Endometrium (tissue), 2 donors: ENCODE results near the gene MAP4.

Experiments used
- FAIRE-seq: peaks from 2 replicates; lab custom pipeline; 2012; peaks lifted over from hg19 to GRCh38; lab: Jason Lieb, UNC
- donor health status: control.
- donor health status: control.

MAP4 gene

GRCh38 chr3:47971081-47971480 is 45.1 kb downstream of the MAP4 start:
- FAIRE-seq: no peak

- FAIRE-seq: no peak
These were observed 51.5 kb downstream of the MAP4 start for GRCh38 chr3:47964740-47965139.

GRCh38 chr3:47961815-47962606 is 54.2 kb downstream of the MAP4 start:
- no peak for FAIRE-seq

GRCh38 chr3:47961036-47961435 is 55.2 kb downstream of the MAP4 start:
- FAIRE-seq: no peak

- no peak for FAIRE-seq
These were observed 59.7 kb downstream of the MAP4 start for GRCh38 chr3:47956521-47956920.

GRCh38 chr3:47954567-47954966 is 61.6 kb downstream of the MAP4 start:
- no peak for FAIRE-seq

- no peak for FAIRE-seq
These were observed 65.6 kb downstream of the MAP4 start for GRCh38 chr3:47950453-47951169.

GRCh38 chr3:47949979-47950378 is 66.2 kb downstream of the MAP4 start:
- no peak for FAIRE-seq

- FAIRE-seq: no peak
These were observed 76.0 kb downstream of the MAP4 start for GRCh38 chr3:47940232-47940631.

GRCh38 chr3:47932421-47932820 is 83.8 kb downstream of the MAP4 start:
- FAIRE-seq: no peak

GRCh38 chr3:47930979-47931378 is 85.2 kb downstream of the MAP4 start:
- no peak for FAIRE-seq

GRCh38 chr3:47916696-47917095 is 99.5 kb downstream of the MAP4 start:
- no peak for FAIRE-seq

GRCh38 chr3:47916201-47916600 is 100.0 kb downstream of the MAP4 start:
- FAIRE-seq: no peak

GRCh38 chr3:47912006-47912504 is 104.2 kb downstream of the MAP4 start:
- FAIRE-seq: no peak

GRCh38 chr3:47910777-47911440 is 105.3 kb downstream of the MAP4 start:
- no peak for FAIRE-seq

- no peak for FAIRE-seq
These were observed 106.0 kb downstream of the MAP4 start for GRCh38 chr3:47910233-47910632.

GRCh38 chr3:47909607-47910006 is 106.6 kb downstream of the MAP4 start:
- FAIRE-seq: no peak

- FAIRE-seq: no peak
These were observed 107.5 kb downstream of the MAP4 start for GRCh38 chr3:47908744-47909143.

GRCh38 chr3:47907784-47908183 is 108.4 kb downstream of the MAP4 start:
- no peak for FAIRE-seq

- FAIRE-seq: no peak
These were observed 113.5 kb downstream of the MAP4 start for GRCh38 chr3:47902746-47903145.

- FAIRE-seq: no peak
These were observed 114.9 kb downstream of the MAP4 start for GRCh38 chr3:47901280-47901833.

- no peak for FAIRE-seq
These were observed 116.6 kb downstream of the MAP4 start for GRCh38 chr3:47899495-47900108.
